GM12878 (cell line): ENCODE results near the gene POLN. TPM values are rescaled to one million over a fixed set of nuclear protein-coding genes. Genes with fewer than 3 reads are reported as not detected.

Experiments
- ATAC-seq: fragments of 200-7000 bp; cut with Tn5 transposase; 3 replicates; pipeline ENCODE4 v1.9.1; 2020; ENCODE audit warnings: mild to moderate bottlenecking, moderate library complexity
- BruUV-seq: library from RNA; stranded (reverse); fragments of 400-500 nt; replicated peaks from 2 replicates; lab custom pipeline; 2021; lab: Mats Ljungman, UMichigan
- CTCF ChIA-PET: fragments of 300-600 bp; sonication (Branson Sonifier 250); formaldehyde crosslinking; extraction: SDS; loops from one replicate; lab custom pipeline; 2021; ENCODE audit warnings: inconsistent platforms; lab: Yijun Ruan, JAX
- POLR2A ChIA-PET: fragments of 350-600 bp; formaldehyde crosslinking; extraction: SDS; loops from one replicate; lab custom pipeline; 2021; ENCODE audit warnings: inconsistent platforms; lab: Charles Lee
- RAD21 ChIA-PET: fragments of 300-600 bp; sonication (Branson Sonifier 250); formaldehyde crosslinking; loops from one replicate; lab custom pipeline; 2023; ENCODE audit warnings: antibody characterized with exemption; ENCODE audit not compliant: unreplicated experiment; lab: Charles Lee
- SMC1A ChIA-PET: fragments of 300-600 bp; sonication (Branson Sonifier 250); formaldehyde crosslinking; loops from one replicate; lab custom pipeline; 2023; ENCODE audit not compliant: unreplicated experiment, uncharacterized antibody; lab: Charles Lee
- DNase-seq: peaks from one replicate; pipeline ENCODE4 v3.0.0-alpha.2; 2011; ENCODE audit warnings: low read depth, low spot score
- FAIRE-seq: peaks from 3 replicates; lab custom pipeline; 2011; peaks lifted over from hg19 to GRCh38; lab: Jason Lieb, UNC
- H2AFZ ChIP-seq: 2 replicates; pipeline ENCODE4 v1.6.0; 2011; ENCODE audit warnings: low read depth, low read length, control low read depth; ENCODE audit not compliant: control insufficient read depth
- H3K27ac ChIP-seq: 2 replicates; pipeline ENCODE4 v1.5.1; 2011; ENCODE audit warnings: control low read depth; ENCODE audit not compliant: control insufficient read depth, insufficient read depth
- H3K27me3 ChIP-seq, 2 experiments: replicated peaks in 1 of 2; 2 replicates each; pipeline versions ENCODE4 v1.6.0 to v1.6.1; 2011; ENCODE audit warnings: low read length in 1 of 2; ENCODE audit not compliant: control insufficient read depth in 2 of 2, insufficient read depth in 2 of 2
- H3K36me3 ChIP-seq, 2 experiments: 2 replicates each; pipeline ENCODE4 v1.5.1; 2011; ENCODE audit warnings: low read length in 1 of 2; ENCODE audit not compliant: control insufficient read depth in 2 of 2, insufficient read depth in 2 of 2
- H3K4me1 ChIP-seq: 2 replicates; pipeline ENCODE4 v1.6.1; 2011; ENCODE audit warnings: mild to moderate bottlenecking, low read length, moderate library complexity, mixed read lengths; ENCODE audit not compliant: control insufficient read depth, insufficient read depth
- H3K4me2 ChIP-seq: 2 replicates; pipeline ENCODE4 v1.6.0; 2011; ENCODE audit warnings: control low read depth; ENCODE audit not compliant: control insufficient read depth, insufficient read depth
- H3K4me3 ChIP-seq: fragments of 200-600 bp; sonication (generic); 2 replicates; pipeline ENCODE4 v1.5.1; 2016
- H3K79me2 ChIP-seq: 2 replicates; pipeline ENCODE4 v1.6.0; 2011; ENCODE audit warnings: low read length; ENCODE audit not compliant: control insufficient read depth, insufficient read depth
- H3K9ac ChIP-seq: 2 replicates; pipeline ENCODE4 v1.8.0; 2011; ENCODE audit warnings: low read length, control low read depth, mixed read lengths; ENCODE audit not compliant: control insufficient read depth, insufficient read depth
- H3K9me3 ChIP-seq: replicated peaks from 3 replicates; pipeline ENCODE4 v1.5.1; 2011; ENCODE audit warnings: mild to moderate bottlenecking, low read length; ENCODE audit not compliant: control insufficient read depth, insufficient read depth
- H4K20me1 ChIP-seq: 2 replicates; pipeline ENCODE4 v1.6.0; 2011; ENCODE audit not compliant: control insufficient read depth, insufficient read depth
- ELK1 ChIP-seq: IDR thresholded peaks from 2 replicates; pipeline ENCODE4 v1.6.1; 2012; ENCODE audit warnings: low read depth, low read length, improper control_type of control experiment
- FOS ChIP-seq: IDR thresholded peaks from 3 replicates; pipeline ENCODE4 v1.6.1; 2011; ENCODE audit warnings: borderline replicate concordance; ENCODE audit not compliant: insufficient read length; ENCODE audit errors: extremely low read depth
- GABPA ChIP-seq: IDR thresholded peaks from 2 replicates; pipeline ENCODE4 v1.6.1; 2014; ENCODE audit warnings: antibody characterized with exemption, low read depth, mild to moderate bottlenecking, inconsistent platforms
- MYC ChIP-seq: IDR thresholded peaks from 2 replicates; pipeline ENCODE4 v1.6.1; 2011; ENCODE audit warnings: mild to moderate bottlenecking, low read length, moderate library complexity, inconsistent platforms; ENCODE audit not compliant: insufficient read depth, insufficient replicate concordance, insufficient read length, severe bottlenecking
- NFYA ChIP-seq: IDR thresholded peaks from 2 replicates; pipeline ENCODE4 v1.6.1; 2011; ENCODE audit warnings: low read depth, mild to moderate bottlenecking, low read length, improper control_type of control experiment, borderline replicate concordance
- NR2F1 ChIP-seq: fragments of 450-650 bp; conservative IDR thresholded peaks from 2 replicates; pipeline ENCODE4 v1.6.1; 2017; ENCODE audit warnings: mild to moderate bottlenecking
- NRF1 ChIP-seq: conservative IDR thresholded peaks from 2 replicates; pipeline ENCODE4 v1.6.1; 2011; ENCODE audit warnings: mild to moderate bottlenecking, low read depth, low read length, improper control_type of control experiment
- PKNOX1 ChIP-seq: fragments of 450-650 bp; IDR thresholded peaks from 2 replicates; pipeline ENCODE4 v1.6.1; 2016; ENCODE audit warnings: mild to moderate bottlenecking
- PML ChIP-seq: IDR thresholded peaks from 2 replicates; pipeline ENCODE4 v1.6.1; 2012; ENCODE audit warnings: low read length, inconsistent platforms
- POLR2AphosphoS5 ChIP-seq: IDR thresholded peaks from 2 replicates; pipeline ENCODE4 v1.6.1; 2011; ENCODE audit warnings: mild to moderate bottlenecking, low read length, inconsistent platforms
- RAD51 ChIP-seq: fragments of 450-650 bp; IDR thresholded peaks from 2 replicates; pipeline ENCODE4 v1.6.1; 2016; ENCODE audit warnings: moderate library complexity, mild to moderate bottlenecking, inconsistent platforms
- RB1 ChIP-seq: fragments of 450-650 bp; formaldehyde crosslinking; IDR thresholded peaks from 2 replicates; pipeline ENCODE4 v1.6.1; 2017; ENCODE audit warnings: mild to moderate bottlenecking, borderline replicate concordance
- SP1 ChIP-seq: IDR thresholded peaks from one replicate; pipeline ENCODE4 v1.6.1; 2011; ENCODE audit warnings: low read depth, low read length
- SUPT20H ChIP-seq: IDR thresholded peaks from 2 replicates; pipeline ENCODE4 v1.6.1; 2011; ENCODE audit warnings: low read depth, mild to moderate bottlenecking, low read length, moderate library complexity, borderline replicate concordance; ENCODE audit not compliant: control insufficient read depth
- TAF1 ChIP-seq: IDR thresholded peaks from 2 replicates; pipeline ENCODE4 v1.6.1; 2011; ENCODE audit warnings: mild to moderate bottlenecking, low read depth, low read length, borderline replicate concordance
- USF2 ChIP-seq: IDR thresholded peaks from 2 replicates; pipeline ENCODE4 v1.6.1; 2011; ENCODE audit warnings: low read depth, low read length, improper control_type of control experiment, borderline replicate concordance
- ZBTB11 ChIP-seq: fragments of 450-650 bp; formaldehyde crosslinking; IDR thresholded peaks from 2 replicates; pipeline ENCODE4 v1.5.0; 2022; ENCODE audit warnings: mild to moderate bottlenecking, missing genetic modification characterization
- ZZZ3 ChIP-seq: IDR thresholded peaks from 2 replicates; pipeline ENCODE4 v1.6.1; 2011; ENCODE audit warnings: low read depth; ENCODE audit not compliant: control insufficient read depth, insufficient read length
- WGBS: methylation state at CpG from one replicate; pipeline ENCODE4 v1.1.6; 2016; ENCODE audit warnings: low lambda C conversion rate; ENCODE audit not compliant: insufficient replicate concordance, insufficient coverage; ENCODE audit errors: missing lambda C conversion rate; 5-methylcytosine and 5-hydroxymethylcytosine counted together
- in situ Hi-C: fragments of 300-500 bp; cut with MboI; formaldehyde crosslinking; loops from 9 replicates; pipeline ENCODE4 v1.14.3; 2018; ENCODE audit warnings: mixed read lengths
- intact Hi-C: fragments of 100-400 bp; cut with micrococcal nuclease; formaldehyde crosslinking; loops from one replicate; pipeline ENCODE4 v1.14.2; 2022; ENCODE audit not compliant: unreplicated experiment
- polyA plus RNA-seq, 11 experiments: library from polyadenylated mRNA; depleted of rRNA in 4 of 11; unstranded in 6 of 11; stranded (reverse) in 5 of 11; fragments of >200 nt; fragmentation: Nextera tagmentation in 4 of 11; fragmentation: Illumina TruSeq in 1 of 11; extraction: Ambion mirVana in 4 of 11; extraction: Trizol in 1 of 11; gene quantifications; 1 replicate in 1 of 11; 2 replicates in 10 of 11; pipeline versions ENCODE4 v1.2.1 to v1.2.3, GENCODE V29; 2011 to 2016; ENCODE audit warnings: inconsistent platforms in 2 of 11, missing spikeins in 2 of 11, low read depth in 1 of 11
- total RNA-seq, 4 experiments: library from RNA; depleted of rRNA in 3 of 4; stranded (reverse); fragments of >200 nt in 3 of 4; fragmentation: Illumina TruSeq in 1 of 4; extraction: Trizol in 1 of 4; gene quantifications; 2 replicates each; pipeline versions ENCODE4 v1.2.1 to v1.2.3, GENCODE V29; 2013 to 2021

POLN gene
- total and polyA plus RNA-seq, 10 of the 15 experiments (the other 5 are each of a cell fraction or from before 2014, with no cell fraction given): 0.09 to 2.0 (median 0.95) TPM; not detected in 1

- Histone ChIP-seq H3K9ac (no peak overlapping the region), H2AFZ (no peak overlapping the region), H4K20me1 (no peaks in the 10 kb centered on the region), H3K79me2 (peaks cover under 1% of the 10 kb centered on the region; the same call in 1 of the 2 replicates), H3K36me3 (no peaks in the 10 kb centered on the region), H3K4me3 (no peak overlapping the region), H3K4me1 (no peaks in the 10 kb centered on the region; the same call in 1 of the 2 replicates), H3K4me2 (no peak overlapping the region), H3K9me3 (no peaks in the 10 kb centered on the region), H3K27ac (no peak overlapping the region), H3K27me3 (no peaks in the 10 kb centered on the region)
- FAIRE-seq: no peak
- ChIA-PET RAD21 (no interaction called here), CTCF (interaction anchor here (0.6 to 0.7 kb wide), 2 partner anchors 173 to 200 kb away, joined by 3 read pairs; no protein-coding TSS in a partner anchor), POLR2A (no interaction called here), SMC1A (no interaction called here)
- no peak for TF ChIP-seq PML
- no peak for TF ChIP-seq TAF1
- TF ChIP-seq ZZZ3: no peak
- no peak for TF ChIP-seq FOS
- no peak for TF ChIP-seq NR2F1
- TF ChIP-seq GABPA: no peak
- no peak for TF ChIP-seq PKNOX1
- no peak for TF ChIP-seq SP1
- no peak for TF ChIP-seq POLR2AphosphoS5
- no peak for TF ChIP-seq MYC
- TF ChIP-seq NRF1: no peak
- TF ChIP-seq SUPT20H: no peak
- no peak for TF ChIP-seq ZBTB11 (CRISPR knock-in tag)
- no peak for TF ChIP-seq RAD51
- no peak for TF ChIP-seq RB1
- TF ChIP-seq USF2: no peak
- no peak for TF ChIP-seq ELK1
- TF ChIP-seq NFYA: no peak
- in situ Hi-C loops (no loop called here), intact Hi-C loops (loop anchor here (10.0 kb wide), 1 partner anchor 809 kb away; the partner anchor contains the start of genes HTT and HTT-AS)
- 55% methylated on average over 8 of the region's 8 CpGs for WGBS
- no peak for DNase-seq
- no peak for ATAC-seq
- BruUV-seq: no TSS peak
These were observed 24.3 kb upstream of the POLN start for GRCh38 chr4:2266181-2266580.
